ENCODE results near the gene GAP43.
"Not testable (repeated sequence)": the region's sequence is repeated elsewhere in the genome, so short reads cannot be mapped to it uniquely, and the experiment has no call there.

DNA sequence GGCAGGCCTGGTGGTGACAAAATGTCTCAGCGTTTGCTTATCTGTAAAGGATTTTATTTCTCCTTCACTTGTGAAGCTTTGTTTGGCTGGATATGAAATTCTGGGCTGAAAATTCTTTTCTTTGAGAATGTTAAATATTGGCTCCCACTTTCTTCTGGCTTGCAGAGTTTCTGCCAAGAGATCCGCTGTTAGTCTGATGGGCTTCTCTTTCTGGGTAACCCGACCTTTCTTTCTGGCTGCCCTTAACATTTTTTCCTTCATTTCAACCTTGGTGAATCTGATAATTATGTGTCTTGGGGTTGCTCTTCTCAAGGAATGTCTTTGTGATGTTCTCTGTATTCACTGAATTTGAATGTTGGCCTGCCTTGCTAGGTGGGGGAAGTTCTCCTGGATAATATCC, 113.0 kb downstream of the GAP43 start:
- TF ChIP-seq, protein P1, sequence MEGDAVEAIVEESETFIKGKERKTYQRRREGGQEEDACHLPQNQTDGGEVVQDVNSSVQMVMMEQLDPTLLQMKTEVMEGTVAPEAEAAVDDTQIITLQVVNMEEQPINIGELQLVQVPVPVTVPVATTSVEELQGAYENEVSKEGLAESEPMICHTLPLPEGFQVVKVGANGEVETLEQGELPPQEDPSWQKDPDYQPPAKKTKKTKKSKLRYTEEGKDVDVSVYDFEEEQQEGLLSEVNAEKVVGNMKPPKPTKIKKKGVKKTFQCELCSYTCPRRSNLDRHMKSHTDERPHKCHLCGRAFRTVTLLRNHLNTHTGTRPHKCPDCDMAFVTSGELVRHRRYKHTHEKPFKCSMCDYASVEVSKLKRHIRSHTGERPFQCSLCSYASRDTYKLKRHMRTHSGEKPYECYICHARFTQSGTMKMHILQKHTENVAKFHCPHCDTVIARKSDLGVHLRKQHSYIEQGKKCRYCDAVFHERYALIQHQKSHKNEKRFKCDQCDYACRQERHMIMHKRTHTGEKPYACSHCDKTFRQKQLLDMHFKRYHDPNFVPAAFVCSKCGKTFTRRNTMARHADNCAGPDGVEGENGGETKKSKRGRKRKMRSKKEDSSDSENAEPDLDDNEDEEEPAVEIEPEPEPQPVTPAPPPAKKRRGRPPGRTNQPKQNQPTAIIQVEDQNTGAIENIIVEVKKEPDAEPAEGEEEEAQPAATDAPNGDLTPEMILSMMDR (IDR thresholded peaks at IDR 0.05) = not testable (repeated sequence)
- TF ChIP-seq POLR2AphosphoS5, POLR2A (IDR thresholded peaks at IDR 0.05): not testable (repeated sequence)

All from breast epithelium (tissue), 3 donors.